K562 (cell line): ENCODE data around the gene LIMK1. TPM values are rescaled to one million over a fixed set of nuclear protein-coding genes. Genes with fewer than 3 reads are reported as not detected.
A peak's percentile ranks its signal among the peaks of the same experiment; 100 is the strongest.

Experiments
- ATAC-seq: fragments of 200-7000 bp; cut with Tn5 transposase; 3 replicates; pipeline ENCODE4 v1.9.1; 2020; ENCODE audit warnings: moderate library complexity
- BruUV-seq: library from RNA; stranded (reverse); fragments of 400-500 nt; replicated peaks from 2 replicates; lab custom pipeline; 2021; lab: Mats Ljungman, UMichigan
- CTCF ChIA-PET: fragments of 300-600 bp; formaldehyde crosslinking; extraction: SDS; loops from one replicate; lab custom pipeline; 2021; ENCODE audit warnings: low intra/inter-chr PET ratio; lab: Yijun Ruan, JAX
- POLR2A ChIA-PET: fragments of 300-600, 350-650 bp; sonication (Branson Sonifier 250); formaldehyde crosslinking; extraction: SDS; loops from one replicate; lab custom pipeline; 2021; ENCODE audit warnings: antibody characterized with exemption, inconsistent platforms; lab: Yijun Ruan, JAX
- DNase-seq, 4 experiments: peaks; one replicate each; pipeline versions ENCODE4 v3.0.0 to v3.0.0-alpha.2; 2011 to 2018; ENCODE audit warnings: low spot score in 3 of 4, mixed read lengths in 3 of 4; ENCODE audit errors: extremely low read depth in 1 of 4
- FAIRE-seq: peaks from 2 replicates; lab custom pipeline; 2011; peaks lifted over from hg19 to GRCh38; lab: Jason Lieb, UNC
- H2AFZ ChIP-seq: 2 replicates; pipeline ENCODE4 v1.6.0; 2011; ENCODE audit warnings: low read depth, low read length, control low read depth, inconsistent platforms
- H3K27ac ChIP-seq: fragments of 200-600 bp; 3 replicates; pipeline ENCODE4 v1.8.0; 2011; ENCODE audit warnings: low read depth, mild to moderate bottlenecking, control low read depth, inconsistent platforms, low read length, moderate library complexity, mixed read lengths; ENCODE audit errors: extremely low read depth
- H3K27me3 ChIP-seq, 2 experiments: fragments of 300-600 bp in 1 of 2; 2 replicates in 1 of 2; 3 replicates in 1 of 2; pipeline versions ENCODE4 v1.6.0 to v1.8.0; 2011; ENCODE audit warnings: inconsistent platforms in 2 of 2, low read length in 2 of 2, mild to moderate bottlenecking in 1 of 2, mixed read lengths in 1 of 2, moderate library complexity in 1 of 2; ENCODE audit not compliant: control insufficient read depth in 2 of 2, insufficient read depth in 2 of 2
- H3K36me3 ChIP-seq: fragments of 300-600 bp; 3 replicates; pipeline ENCODE4 v1.8.0; 2011; ENCODE audit warnings: mild to moderate bottlenecking, low read length, inconsistent platforms; ENCODE audit not compliant: control insufficient read depth, insufficient read depth
- H3K4me1 ChIP-seq, 2 experiments: fragments of 200-600 bp in 1 of 2; replicated peaks in 1 of 2; 2 replicates in 1 of 2; 3 replicates in 1 of 2; pipeline versions ENCODE4 v1.5.1 to v1.8.0; 2011; ENCODE audit warnings: inconsistent platforms in 2 of 2, low read length in 2 of 2, mild to moderate bottlenecking in 1 of 2, mixed read lengths in 1 of 2, moderate library complexity in 1 of 2; ENCODE audit not compliant: control insufficient read depth in 2 of 2, insufficient read depth in 2 of 2
- H3K4me2 ChIP-seq: 2 replicates; pipeline ENCODE4 v1.6.1; 2011; ENCODE audit warnings: low read length, control low read depth, inconsistent platforms, mixed read lengths; ENCODE audit not compliant: insufficient read depth
- H3K4me3 ChIP-seq: fragments of 200-600 bp; sonication (generic), shearing (Covaris generic); 2 replicates; pipeline ENCODE4 v1.5.1; 2016; ENCODE audit warnings: control low read depth, inconsistent platforms
- H3K79me2 ChIP-seq: fragments of 200-600 bp; 3 replicates; pipeline ENCODE4 v1.8.0; 2011; ENCODE audit warnings: low read length, inconsistent platforms; ENCODE audit not compliant: control insufficient read depth, insufficient read depth
- H3K9ac ChIP-seq, 2 experiments: 2 replicates each; pipeline versions ENCODE4 v1.6.0 to v1.6.1; 2011; ENCODE audit warnings: low read depth in 2 of 2, low read length in 2 of 2, control low read depth in 1 of 2, inconsistent platforms in 1 of 2, mild to moderate bottlenecking in 1 of 2, mixed read lengths in 1 of 2; ENCODE audit not compliant: insufficient read depth in 1 of 2
- H3K9me1 ChIP-seq: one replicate; pipeline ENCODE4 v1.6.0; 2011; ENCODE audit warnings: inconsistent platforms, mild to moderate bottlenecking, low read length, moderate library complexity; ENCODE audit not compliant: control insufficient read depth, insufficient read depth
- H3K9me3 ChIP-seq: replicated peaks from 2 replicates; pipeline ENCODE4 v1.5.1; 2011; ENCODE audit warnings: low read depth, low read length, inconsistent platforms; ENCODE audit not compliant: control insufficient read depth, insufficient read depth
- H4K20me1 ChIP-seq: replicated peaks from 2 replicates; pipeline ENCODE4 v1.6.1; 2011; ENCODE audit warnings: low read length, inconsistent platforms, mixed read lengths; ENCODE audit not compliant: control insufficient read depth, insufficient read depth
- GATA2 ChIP-seq: sonication (generic); formaldehyde crosslinking; IDR thresholded peaks from 2 replicates; pipeline ENCODE4 v1.4.0; 2020; ENCODE audit warnings: mild to moderate bottlenecking, missing genetic modification reagents
- IRF1 ChIP-seq: sonication (generic); formaldehyde crosslinking; IDR thresholded peaks from 2 replicates; pipeline ENCODE4 v1.8.0; 2022; ENCODE audit warnings: missing genetic modification reagents, mild to moderate bottlenecking, borderline replicate concordance
- ZC3H8 ChIP-seq: fragments of 450-650 bp; IDR thresholded peaks from 2 replicates; pipeline ENCODE4 v1.6.1; 2017
- ZFP30 ChIP-seq: fragments of 250-450 bp; sonication (Bioruptor Pico); IDR thresholded peaks from 2 replicates; pipeline ENCODE4 v1.8.0; 2022; ENCODE audit warnings: moderate library complexity, mild to moderate bottlenecking, inconsistent platforms, borderline replicate concordance
- WGBS: fragments of 100-300 bp; shearing (Covaris generic); methylation state at CpG from one replicate; pipeline ENCODE4 v1.1.6; 2016; ENCODE audit warnings: low coverage, mixed read lengths; ENCODE audit not compliant: insufficient coverage; ENCODE audit errors: missing lambda C conversion rate; 5-methylcytosine and 5-hydroxymethylcytosine counted together
- in situ Hi-C: fragments of 300-500 bp; cut with MboI; formaldehyde crosslinking; loops from 4 replicates; pipeline ENCODE4 v1.15.0; 2018; ENCODE audit warnings: inconsistent platforms, mixed read lengths
- intact Hi-C: fragments of 100-400 bp; cut with micrococcal nuclease; formaldehyde crosslinking; loops from 2 replicates; pipeline ENCODE4 v1.14.2; 2022
- polyA plus RNA-seq, 8 experiments: library from polyadenylated mRNA; depleted of rRNA in 4 of 8; stranded (reverse) in 5 of 8; unstranded in 3 of 8; fragments of >200 nt; fragmentation: Nextera tagmentation in 2 of 8; fragmentation: Illumina TruSeq in 1 of 8; extraction: Ambion mirVana in 2 of 8; extraction: Trizol in 1 of 8; gene quantifications; 2 replicates each; pipeline versions ENCODE4 v1.2.1 to v1.2.3, GENCODE V29; 2011 to 2014; ENCODE audit warnings: inconsistent platforms in 1 of 8, missing spikeins in 1 of 8
- total RNA-seq, 7 experiments: library from RNA; depleted of rRNA in 6 of 7; stranded (reverse); fragments of >200 nt in 6 of 7; fragmentation: Illumina TruSeq in 2 of 7; extraction: Trizol in 2 of 7; gene quantifications; 2 replicates each; pipeline versions ENCODE4 v1.2.1 to v1.2.3, GENCODE V29; 2011 to 2021; ENCODE audit warnings: low replicate concordance in 1 of 7

The LIMK1 gene
- total and polyA plus RNA-seq, 9 of the 15 experiments (the other 6 are each of a cell fraction or from before 2014, with no cell fraction given): 0.14 to 30.0 (median 15.9) TPM

GRCh38 chr7:74153736-74154135 is 70.1 kb downstream of the LIMK1 start:
- H3K9me1 ChIP-seq: no peaks in the 10 kb centered on the region
- no peak overlapping the region for H3K27ac ChIP-seq
- H4K20me1 ChIP-seq: no peaks in the 10 kb centered on the region
- in situ Hi-C loops (no loop called here), intact Hi-C loops (no loop called here)
- H3K4me3 ChIP-seq: no peak overlapping the region
- H3K27me3 ChIP-seq: no peaks in the 10 kb centered on the region
- DNase-seq: no peak
- no peaks in the 10 kb centered on the region; a peak in 1 of 5 replicates for H3K4me1 ChIP-seq
- no TSS peak for BruUV-seq
- H3K9ac ChIP-seq: no peak overlapping the region
- no peak overlapping the region; the same call in 1 of the 2 replicates for H2AFZ ChIP-seq
- no peak for ATAC-seq
- CTCF ChIA-PET: no interaction called here
- no peak overlapping the region for H3K4me2 ChIP-seq
- no peak for FAIRE-seq
- no peak for TF ChIP-seq IRF1 (CRISPR knock-in tag)
- no peak for TF ChIP-seq ZFP30 (CRISPR knock-in tag)
- no peaks in the 10 kb centered on the region for H3K9me3 ChIP-seq
- H3K79me2 ChIP-seq: no peaks in the 10 kb centered on the region
- no peaks in the 10 kb centered on the region for H3K36me3 ChIP-seq
- POLR2A ChIA-PET: interaction anchor here (1.0 kb wide), 1 partner anchor 16 kb away, joined by 3 read pairs; no protein-coding TSS in a partner anchor
- WGBS: 53% methylated on average over 9 of the region's 9 CpGs

GRCh38 chr7:74155810-74156395 is 72.3 kb downstream of the LIMK1 start:
- Histone ChIP-seq H3K4me2 (no peak overlapping the region), H3K79me2 (no peaks in the 10 kb centered on the region), H3K4me1 (peaks cover 7 to 12% of the 10 kb centered on the region in 2 experiments), H3K27ac (no peak overlapping the region), H3K9me3 (no peaks in the 10 kb centered on the region), H2AFZ (0 out of 2 replicates have a peak overlapping the region, but pooled peaks have one; percentile 17), H3K4me3 (no peak overlapping the region), H3K27me3 (no peaks in the 10 kb centered on the region), H3K36me3 (no peaks in the 10 kb centered on the region), H3K9me1 (no peaks in the 10 kb centered on the region), H4K20me1 (no peaks in the 10 kb centered on the region), H3K9ac (no peak overlapping the region)
- POLR2A ChIA-PET: interaction anchor here (0.8 to 1.5 kb wide), 4 partner anchors 10 to 22 kb away, joined by 3 to 5 read pairs (median 4); partner anchors contain the start of gene EIF4H
- intact Hi-C loops (no loop called here), in situ Hi-C loops (no loop called here)
- ATAC-seq (no peak), FAIRE-seq (no peak), DNase-seq (no peak)
- 65% methylated on average over 9 of the region's 9 CpGs for WGBS
- no TSS peak for BruUV-seq
- CTCF ChIA-PET: no interaction called here
- no peak for TF ChIP-seq ZC3H8
- 0 out of 2 replicates have a peak, but pooled peaks have one; percentile 34 for TF ChIP-seq GATA2 (CRISPR knock-in tag)
